ENCODE data around the gene CBX1. TPM values are rescaled to one million over a fixed set of nuclear protein-coding genes. Genes with fewer than 3 reads are reported as not detected.

CBX1 gene
- total and polyA plus RNA-seq, 2 of the 13 experiments (the other 11 are each of a cell fraction or from before 2014, with no cell fraction given), result 17.8 to 108 TPM

GRCh38 chr17:48107137-48108055 is 6.1 kb upstream of the CBX1 start, which contains the start of gene SNX11 (continued):
- TF ChIP-seq ZNF101 (CRISPR knock-in tag; IDR thresholded peaks at IDR 0.05; ENCODE audit: borderline replicate concordance, low read depth) (no peak), RARG (CRISPR knock-in tag; IDR thresholded peaks at IDR 0.05; ENCODE audit: low read depth) (no peak), ZNF570 (CRISPR knock-in tag; IDR thresholded peaks at IDR 0.05; ENCODE audit: borderline replicate concordance) (no peak), HNF4G (IDR thresholded peaks at IDR 0.05; ENCODE audit: borderline replicate concordance, low read depth, low read length) (no peak), HNF4G (CRISPR knock-in tag; IDR thresholded peaks at IDR 0.05; ENCODE audit: borderline replicate concordance, low read depth) (peak; percentile 57; the same call in 1 of the 2 replicates), ZFP1 (CRISPR knock-in tag; IDR thresholded peaks at IDR 0.05) (no peak; the same call in none of the 2 replicates), PCBP2 (optimal IDR thresholded peaks at IDR 0.05; ENCODE audit: low read depth, low read length, poor library complexity, severe bottlenecking) (no peak), IKZF4 (CRISPR knock-in tag; IDR thresholded peaks at IDR 0.05; ENCODE audit: borderline replicate concordance, low read depth, not compliant biosample characterization) (no peak), DPF2 (CRISPR knock-in tag; IDR thresholded peaks at IDR 0.05; ENCODE audit: borderline replicate concordance, low read depth) (no peak), HOXA3 (CRISPR knock-in tag; IDR thresholded peaks at IDR 0.05) (peak; percentile 63; the same call in 1 of the 2 replicates), ZMYM3 (CRISPR knock-in tag; IDR thresholded peaks at IDR 0.05) (peak; percentile 4; the same call in 1 of the 2 replicates), RXRA (CRISPR knock-in tag; IDR thresholded peaks at IDR 0.05) (peak; percentile 76; the same call in 1 of the 2 replicates), NAIF1 (CRISPR knock-in tag; IDR thresholded peaks at IDR 0.05; ENCODE audit: borderline replicate concordance) (peak; percentile 86), ATF7 (IDR thresholded peaks at IDR 0.05) (no peak), ATF7 (CRISPR knock-in tag; IDR thresholded peaks at IDR 0.05) (peak; percentile 74; the same call in 1 of the 2 replicates), ZNF503 (CRISPR knock-in tag; IDR thresholded peaks at IDR 0.05) (0 out of 2 replicates have a peak, but pooled peaks have one; percentile 71), ZBTB44 (CRISPR knock-in tag; IDR thresholded peaks at IDR 0.05) (no peak), PCBP1 (IDR thresholded peaks at IDR 0.05; ENCODE audit: borderline replicate concordance, low read depth, low read length) (no peak), MATR3 (CRISPR knock-in tag; IDR thresholded peaks at IDR 0.05) (no peak), MZF1 (CRISPR knock-in tag; IDR thresholded peaks at IDR 0.05; ENCODE audit: borderline replicate concordance) (no peak; the same call in 1 of the 2 replicates), SATB2 (CRISPR knock-in tag; IDR thresholded peaks at IDR 0.05) (0 out of 2 replicates have a peak, but pooled peaks have one; percentile 39), ARID2 (CRISPR knock-in tag; IDR thresholded peaks at IDR 0.05; ENCODE audit: borderline replicate concordance) (0 out of 2 replicates have a peak, but pooled peaks have one; percentile 45)
- TF ChIP-seq, protein P1, sequence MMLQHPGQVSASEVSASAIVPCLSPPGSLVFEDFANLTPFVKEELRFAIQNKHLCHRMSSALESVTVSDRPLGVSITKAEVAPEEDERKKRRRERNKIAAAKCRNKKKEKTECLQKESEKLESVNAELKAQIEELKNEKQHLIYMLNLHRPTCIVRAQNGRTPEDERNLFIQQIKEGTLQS (CRISPR knock-in tag; IDR thresholded peaks at IDR 0.05), result no peak
- TF ChIP-seq, protein P2, sequence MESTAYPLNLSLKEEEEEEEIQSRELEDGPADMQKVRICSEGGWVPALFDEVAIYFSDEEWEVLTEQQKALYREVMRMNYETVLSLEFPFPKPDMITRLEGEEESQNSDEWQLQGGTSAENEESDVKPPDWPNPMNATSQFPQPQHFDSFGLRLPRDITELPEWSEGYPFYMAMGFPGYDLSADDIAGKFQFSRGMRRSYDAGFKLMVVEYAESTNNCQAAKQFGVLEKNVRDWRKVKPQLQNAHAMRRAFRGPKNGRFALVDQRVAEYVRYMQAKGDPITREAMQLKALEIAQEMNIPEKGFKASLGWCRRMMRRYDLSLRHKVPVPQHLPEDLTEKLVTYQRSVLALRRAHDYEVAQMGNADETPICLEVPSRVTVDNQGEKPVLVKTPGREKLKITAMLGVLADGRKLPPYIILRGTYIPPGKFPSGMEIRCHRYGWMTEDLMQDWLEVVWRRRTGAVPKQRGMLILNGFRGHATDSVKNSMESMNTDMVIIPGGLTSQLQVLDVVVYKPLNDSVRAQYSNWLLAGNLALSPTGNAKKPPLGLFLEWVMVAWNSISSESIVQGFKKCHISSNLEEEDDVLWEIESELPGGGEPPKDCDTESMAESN (CRISPR knock-in tag; conservative IDR thresholded peaks at IDR 0.05), result peak; percentile 71
